ENCODE measurements around the gene MAFG. TPM values are rescaled to one million over a fixed set of nuclear protein-coding genes. Genes with fewer than 3 reads are reported as not detected.

The MAFG gene
- total RNA-seq, 5 donors from 2014 or later (not counting 1 experiment from before 2014, with no cell fraction given), result 10.6 to 24.8 (median 18.8) TPM

- POLR2A ChIA-PET, result no interaction called here
Measured at GRCh38 chr17:81931557-81932332, 4.2 kb upstream of the MAFG start.

DNA sequence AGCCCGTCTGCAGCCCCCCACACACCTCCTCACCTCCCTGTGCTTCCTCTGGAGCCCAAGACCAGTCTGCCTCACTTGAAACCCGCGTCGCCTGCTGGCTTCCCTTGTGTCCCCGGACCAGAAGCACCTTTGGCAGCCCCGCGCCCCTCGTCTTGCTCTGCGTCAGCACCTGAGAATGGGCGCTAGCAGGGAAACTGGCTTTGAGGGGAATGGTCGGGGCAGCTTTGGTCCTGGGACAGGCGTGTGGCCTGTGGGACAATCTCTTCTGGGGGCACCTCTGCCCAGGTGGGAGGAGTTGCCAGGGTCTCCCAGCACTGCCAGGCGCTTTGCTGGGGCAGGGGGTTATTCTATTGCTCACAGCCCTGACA is 3.6 kb upstream of the MAFG start:
- CTCF ChIA-PET, result no interaction called here
- no peak for ATAC-seq (replicated peaks in 1 of 4)
- no peak overlapping the region for H3K27ac Mint-ChIP-seq

More at GRCh38 chr17:81931557-81932332, 4.2 kb upstream of the MAFG start:
- ATAC-seq (replicated peaks in 1 of 4), result no peak
- Histone ChIP-seq H3K9me3 (no peaks in the 10 kb centered on the region), H3K27me3 (replicated peaks in 1 of 2; ENCODE audit: control insufficient read depth in 2 of 2, extremely low read depth in 1 of 2, insufficient read depth in 2 of 2, low read length in 1 of 2) (peaks cover 2 to 57% of the 10 kb centered on the region in 2 experiments), H3K4me3 (ENCODE audit: control insufficient read depth in 1 of 2, extremely low read depth in 1 of 2, low read length in 1 of 2) (no peak overlapping the region), H3K4me1 (ENCODE audit: control insufficient read depth in 1 of 2, extremely low read depth in 1 of 2, insufficient read depth in 2 of 2, low read length in 2 of 2) (peaks cover 3 to 18% of the 10 kb centered on the region in 2 experiments), H3K36me3 (ENCODE audit: control insufficient read depth in 2 of 2, extremely low read depth in 1 of 2, insufficient read depth in 1 of 2, low read length in 1 of 2) (peaks cover 0 to 4% of the 10 kb centered on the region in 2 donors), H3K27ac (ENCODE audit: low read length) (no peak overlapping the region)
- WGBS (ENCODE audit: insufficient coverage), result no CpG with 5 or more reads among the region's 15 CpGs
- H3K27me3 Mint-ChIP-seq, result peaks cover 0 to 25% of the 10 kb centered on the region in 2 donors
- no peak for DNase-seq
- H3K4me1 Mint-ChIP-seq, result peaks cover under 1 to 9% (median 5%) of the 10 kb centered on the region in 3 donors
- CTCF ChIA-PET, result no interaction called here
- H3K27ac Mint-ChIP-seq, result no peak overlapping the region
- no peak overlapping the region for H3K4me3 Mint-ChIP-seq
- H3K36me3 Mint-ChIP-seq, result no peaks in the 10 kb centered on the region
- no peaks in the 10 kb centered on the region for H3K9me3 Mint-ChIP-seq

DNA sequence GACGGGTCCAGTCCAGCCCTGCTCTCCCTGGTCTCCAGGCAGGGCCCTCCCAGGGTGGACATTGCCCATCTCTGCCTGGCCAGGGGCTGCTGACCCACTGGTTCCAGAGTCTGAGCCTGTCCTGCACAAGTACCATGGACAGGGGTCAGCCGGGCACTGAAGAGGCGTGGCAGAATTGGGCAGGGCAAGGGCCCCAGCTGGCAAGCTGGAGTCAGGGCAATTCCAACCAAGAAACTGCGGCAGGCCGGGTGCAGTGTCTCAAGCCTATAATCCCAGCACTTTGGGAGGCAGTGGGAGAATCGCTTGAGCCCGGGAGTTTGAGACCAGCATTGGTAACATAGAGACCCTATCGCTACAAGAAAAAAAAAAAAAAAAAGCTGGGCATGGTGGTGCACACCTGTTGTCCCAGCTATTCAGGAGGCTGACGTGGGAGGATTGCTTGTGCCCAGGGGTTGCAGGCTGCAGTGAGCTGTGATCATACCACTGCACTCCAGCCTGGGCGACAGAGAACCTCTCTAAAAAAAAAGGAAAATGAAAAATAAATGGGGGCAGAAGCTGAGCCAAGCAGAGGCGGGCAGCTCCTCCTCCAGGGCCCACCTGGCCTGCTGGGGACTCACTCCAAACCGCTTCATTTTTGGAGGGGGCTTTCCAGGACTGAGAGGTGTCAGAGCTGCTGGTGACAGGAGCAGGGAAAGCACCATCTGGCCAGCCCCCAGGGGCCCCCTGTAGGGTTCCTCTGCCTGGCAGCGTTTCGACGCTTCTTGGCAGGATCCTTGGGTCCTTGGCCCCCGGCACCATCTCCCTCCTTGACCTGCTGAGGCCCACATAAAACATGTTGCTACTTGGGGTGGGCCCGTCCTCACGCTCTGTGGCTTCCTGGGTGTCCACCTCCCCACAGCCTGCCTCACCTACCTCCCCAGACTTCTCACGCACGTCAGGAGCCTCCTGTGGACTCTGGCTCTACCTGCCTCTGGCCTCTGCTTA is 2.9 kb upstream of the MAFG start:
- peaks cover 12 to 18% (median 13%) of the 10 kb centered on the region in 3 donors for H3K4me1 Mint-ChIP-seq
- peaks cover 2 to 53% of the 10 kb centered on the region in 2 experiments for H3K27me3 ChIP-seq (replicated peaks in 1 of 2; ENCODE audit: control insufficient read depth in 2 of 2, extremely low read depth in 1 of 2, insufficient read depth in 2 of 2, low read length in 1 of 2)
- H3K9me3 Mint-ChIP-seq, result no peaks in the 10 kb centered on the region
- H3K4me1 ChIP-seq (ENCODE audit: control insufficient read depth in 1 of 2, extremely low read depth in 1 of 2, insufficient read depth in 2 of 2, low read length in 2 of 2), result peaks cover 6 to 25% of the 10 kb centered on the region in 2 experiments
- H3K4me3 Mint-ChIP-seq, result peak overlapping the region in 1 of 3 donors; percentile 65
- H3K27me3 Mint-ChIP-seq, result peaks cover 0 to 25% of the 10 kb centered on the region in 2 donors
- no peak overlapping the region for H3K27ac ChIP-seq (ENCODE audit: low read length)
- no peaks in the 10 kb centered on the region for H3K36me3 Mint-ChIP-seq
- ATAC-seq (replicated peaks in 1 of 4) (no peak), DNase-seq (no peak)
- ChIA-PET CTCF (interaction anchor here in 1 of 2 donors (0.5 kb wide), 1 partner anchor 29 kb away, joined by 3 read pairs; no protein-coding TSS in a partner anchor), POLR2A (no interaction called here)
- H3K4me3 ChIP-seq (ENCODE audit: control insufficient read depth in 1 of 2, extremely low read depth in 1 of 2, low read length in 1 of 2), result no peak overlapping the region
- H3K9me3 ChIP-seq, result no peaks in the 10 kb centered on the region
- no peak overlapping the region for H3K27ac Mint-ChIP-seq
- H3K36me3 ChIP-seq (ENCODE audit: control insufficient read depth in 2 of 2, extremely low read depth in 1 of 2, insufficient read depth in 1 of 2, low read length in 1 of 2), result peaks cover 0 to 4% of the 10 kb centered on the region in 2 donors
- WGBS (ENCODE audit: insufficient coverage), result 56% methylated on average over 12 of the region's 20 CpGs

More for the DNA sequence above, 3.6 kb upstream of the MAFG start:
- 87% methylated on average over 10 of the region's 13 CpGs for WGBS (ENCODE audit: insufficient coverage)
- Histone ChIP-seq H3K9me3 (no peaks in the 10 kb centered on the region), H3K27me3 (replicated peaks in 1 of 2; ENCODE audit: control insufficient read depth in 2 of 2, extremely low read depth in 1 of 2, insufficient read depth in 2 of 2, low read length in 1 of 2) (peaks cover 2 to 53% of the 10 kb centered on the region in 2 experiments), H3K4me3 (ENCODE audit: control insufficient read depth in 1 of 2, extremely low read depth in 1 of 2, low read length in 1 of 2) (no peak overlapping the region), H3K36me3 (ENCODE audit: control insufficient read depth in 2 of 2, extremely low read depth in 1 of 2, insufficient read depth in 1 of 2, low read length in 1 of 2) (peaks cover 0 to 4% of the 10 kb centered on the region in 2 donors), H3K27ac (ENCODE audit: low read length) (no peak overlapping the region), H3K4me1 (ENCODE audit: control insufficient read depth in 1 of 2, extremely low read depth in 1 of 2, insufficient read depth in 2 of 2, low read length in 2 of 2) (peaks cover 4 to 19% of the 10 kb centered on the region in 2 experiments)
- Mint-ChIP-seq H3K9me3 (no peaks in the 10 kb centered on the region), H3K4me3 (no peak overlapping the region), H3K27me3 (peaks cover 0 to 25% of the 10 kb centered on the region in 2 donors), H3K36me3 (no peaks in the 10 kb centered on the region), H3K4me1 (peaks cover 6 to 15% (median 7%) of the 10 kb centered on the region in 3 donors)
- POLR2A ChIA-PET, result no interaction called here
- no peak for DNase-seq

GRCh38 chr17:81929253-81930141 is 2.0 kb upstream of the MAFG start:
- no peak for ATAC-seq (replicated peaks in 1 of 4)
- no peaks in the 10 kb centered on the region for H3K9me3 Mint-ChIP-seq
- Histone ChIP-seq H3K36me3 (ENCODE audit: control insufficient read depth in 2 of 2, extremely low read depth in 1 of 2, insufficient read depth in 1 of 2, low read length in 1 of 2) (peaks cover 0 to 4% of the 10 kb centered on the region in 2 donors), H3K4me1 (ENCODE audit: control insufficient read depth in 1 of 2, extremely low read depth in 1 of 2, insufficient read depth in 2 of 2, low read length in 2 of 2) (peaks cover 15 to 35% of the 10 kb centered on the region in 2 experiments), H3K27me3 (replicated peaks in 1 of 2; ENCODE audit: control insufficient read depth in 2 of 2, extremely low read depth in 1 of 2, insufficient read depth in 2 of 2, low read length in 1 of 2) (peaks cover 2 to 53% of the 10 kb centered on the region in 2 experiments), H3K27ac (ENCODE audit: low read length) (no peak overlapping the region), H3K4me3 (ENCODE audit: control insufficient read depth in 1 of 2, extremely low read depth in 1 of 2, low read length in 1 of 2) (no peak overlapping the region), H3K9me3 (no peaks in the 10 kb centered on the region)
- ChIA-PET CTCF (no interaction called here), POLR2A (no interaction called here)
- no peak overlapping the region for H3K27ac Mint-ChIP-seq
- H3K36me3 Mint-ChIP-seq, result no peaks in the 10 kb centered on the region
- H3K4me1 Mint-ChIP-seq, result peaks cover 15 to 27% (median 18%) of the 10 kb centered on the region in 3 donors
- H3K4me3 Mint-ChIP-seq, result peak overlapping the region in 2 of 3 donors; percentile 34 to 65
- peaks cover 0 to 25% of the 10 kb centered on the region in 2 donors for H3K27me3 Mint-ChIP-seq
- no peak for DNase-seq
- WGBS (ENCODE audit: insufficient coverage), result 92% methylated on average over 24 of the region's 31 CpGs

- POLR2A ChIA-PET, result no interaction called here
- peaks cover 21 to 35% (median 22%) of the 10 kb centered on the region in 3 donors for H3K4me1 Mint-ChIP-seq
- ATAC-seq (replicated peaks in 1 of 4), result no peak
- H3K4me3 ChIP-seq (ENCODE audit: control insufficient read depth in 1 of 2, extremely low read depth in 1 of 2, low read length in 1 of 2), result peak overlapping the region; percentile 37 to 50
- CTCF ChIA-PET, result interaction anchor here in 1 of 2 donors (0.6 kb wide), 1 partner anchor 12 kb away, joined by 8 read pairs; no protein-coding TSS in a partner anchor
- H3K36me3 ChIP-seq (ENCODE audit: control insufficient read depth in 2 of 2, extremely low read depth in 1 of 2, insufficient read depth in 1 of 2, low read length in 1 of 2), result no peaks in the 10 kb centered on the region
- H3K27me3 Mint-ChIP-seq, result peaks cover 0 to 24% of the 10 kb centered on the region in 2 donors
- H3K9me3 ChIP-seq, result no peaks in the 10 kb centered on the region
- no peak overlapping the region for H3K27ac Mint-ChIP-seq
- no peaks in the 10 kb centered on the region for H3K9me3 Mint-ChIP-seq
- DNase-seq, result no peak
- H3K36me3 Mint-ChIP-seq, result no peaks in the 10 kb centered on the region
- peaks cover 2 to 53% of the 10 kb centered on the region in 2 experiments for H3K27me3 ChIP-seq (replicated peaks in 1 of 2; ENCODE audit: control insufficient read depth in 2 of 2, extremely low read depth in 1 of 2, insufficient read depth in 2 of 2, low read length in 1 of 2)
- no peak overlapping the region for H3K27ac ChIP-seq (ENCODE audit: low read length)
- WGBS (ENCODE audit: insufficient coverage), result 33% methylated on average over 35 of the region's 44 CpGs
- peaks cover 21 to 43% of the 10 kb centered on the region in 2 experiments for H3K4me1 ChIP-seq (ENCODE audit: control insufficient read depth in 1 of 2, extremely low read depth in 1 of 2, insufficient read depth in 2 of 2, low read length in 2 of 2)
- peak overlapping the region; percentile 46 to 65 (median 59) for H3K4me3 Mint-ChIP-seq
Measured at GRCh38 chr17:81928544-81929252, 1.2 kb upstream of the MAFG start.

Data from T-cell (primary cell).